Sigmoid colon (tissue), 4 donors: Measurements from ENCODE around the gene NOP16.

ENCODE experiments used
- POLR2A ChIP-seq, 2 donors: fragments of 450-650 bp; IDR thresholded peaks; one replicate each; pipeline ENCODE4 v1.6.1; 2016; ENCODE audit warnings: antibody characterized with exemption in 2 of 2, mild to moderate bottlenecking in 2 of 2, moderate library complexity in 2 of 2
- POLR2AphosphoS5 ChIP-seq, 4 donors: sonication (generic); formaldehyde crosslinking; IDR thresholded peaks; one replicate each; pipeline ENCODE4 v1.6.1; 2017; ENCODE audit warnings: antibody characterized with exemption in 4 of 4

- TF ChIP-seq POLR2A (IDR thresholded peaks at IDR 0.05) = no peak
- TF ChIP-seq POLR2AphosphoS5 (IDR thresholded peaks at IDR 0.05) = no peak
These were observed 27.4 kb downstream of the NOP16 start for GRCh38 chr5:176360894-176361436.
